ENCODE results near the gene ENPP4. TPM values are rescaled to one million over a fixed set of nuclear protein-coding genes. Genes with fewer than 3 reads are reported as not detected.

Gene ENPP4, protein sequence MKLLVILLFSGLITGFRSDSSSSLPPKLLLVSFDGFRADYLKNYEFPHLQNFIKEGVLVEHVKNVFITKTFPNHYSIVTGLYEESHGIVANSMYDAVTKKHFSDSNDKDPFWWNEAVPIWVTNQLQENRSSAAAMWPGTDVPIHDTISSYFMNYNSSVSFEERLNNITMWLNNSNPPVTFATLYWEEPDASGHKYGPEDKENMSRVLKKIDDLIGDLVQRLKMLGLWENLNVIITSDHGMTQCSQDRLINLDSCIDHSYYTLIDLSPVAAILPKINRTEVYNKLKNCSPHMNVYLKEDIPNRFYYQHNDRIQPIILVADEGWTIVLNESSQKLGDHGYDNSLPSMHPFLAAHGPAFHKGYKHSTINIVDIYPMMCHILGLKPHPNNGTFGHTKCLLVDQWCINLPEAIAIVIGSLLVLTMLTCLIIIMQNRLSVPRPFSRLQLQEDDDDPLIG
- 5.0 and 5.5 TPM in 2 replicates for total RNA-seq

GRCh38 chr6:46129629-46130511 is at the start of gene ENPP4:
Gene ENPP4, plus strand, starts transcription at chr6:46129989. Its CDS starts 9,595 bp downstream, at chr6:46139584.

GRCh38 chr6:46170357-46171289 is 40.8 kb downstream of the ENPP4 start, which contains the start of gene ENPP5:
Gene ENPP5, minus strand, starts transcription at chr6:46170980. Its CDS starts 2,718 bp downstream, at chr6:46168262.

Other genes with a start within 250 kb of the ENPP4 start
- 0.06 and 0.32 TPM in 2 replicates for gene CLIC5, start 114.1 kb upstream of the ENPP4 start, total RNA-seq
- gene ENPP5, start 41.0 kb downstream of the ENPP4 start, total RNA-seq = not detected in 2 replicates